Measurements from ENCODE around the gene C16orf95.

C16orf95 gene

GRCh38 chr16:87330646-87331045, 13.5 kb upstream of the C16orf95 start:
- DNase-seq: no peak

- DNase-seq: no peak
These were observed 13.0 kb upstream of the C16orf95 start for GRCh38 chr16:87330257-87330624.

GRCh38 chr16:87329436-87330256, 12.5 kb upstream of the C16orf95 start:
- no peak for DNase-seq

GRCh38 chr16:87328846-87329245, 11.7 kb upstream of the C16orf95 start:
- no peak for DNase-seq

GRCh38 chr16:87327798-87328495, 10.8 kb upstream of the C16orf95 start:
- no peak for DNase-seq

GRCh38 chr16:87326151-87326571, 9.0 kb upstream of the C16orf95 start:
- peak in 1 of 2 donors; percentile 46 for DNase-seq

- DNase-seq: no peak
These were observed 8.2 kb upstream of the C16orf95 start for GRCh38 chr16:87325423-87325858.

- no peak for DNase-seq
These were observed 7.5 kb upstream of the C16orf95 start for GRCh38 chr16:87324411-87325275.

- no peak for DNase-seq
These were observed 6.7 kb upstream of the C16orf95 start for GRCh38 chr16:87323727-87324410.

GRCh38 chr16:87322833-87323726, 5.9 kb upstream of the C16orf95 start:
- no peak for DNase-seq

- no peak for DNase-seq
These were observed 5.2 kb upstream of the C16orf95 start for GRCh38 chr16:87322360-87322759.

GRCh38 chr16:87321336-87322107, 4.3 kb upstream of the C16orf95 start:
- no peak for DNase-seq

- no peak for DNase-seq
These were observed 3.5 kb upstream of the C16orf95 start for GRCh38 chr16:87320510-87321227.

- DNase-seq: no peak
These were observed 2.9 kb upstream of the C16orf95 start for GRCh38 chr16:87319997-87320491.

GRCh38 chr16:87319011-87319410, 1.8 kb upstream of the C16orf95 start:
- DNase-seq: no peak

- DNase-seq: no peak
These were observed 805 bp upstream of the C16orf95 start for GRCh38 chr16:87317750-87318644.

GRCh38 chr16:87316450-87316922, 706 bp downstream of the C16orf95 start:
- DNase-seq: no peak

- DNase-seq: no peak
These were observed 2.2 kb downstream of the C16orf95 start for GRCh38 chr16:87314990-87315420.

Data from hippocampal formation (tissue), 2 donors.